RWPE2 (cell line): ENCODE data around the gene BDKRB2.

Experiments used
- ATAC-seq: fragments of 200-7000 bp; cut with Tn5 transposase; 3 replicates; pipeline ENCODE4 v1.9.1; 2021; ENCODE audit warnings: low read depth
- DNase-seq: peaks from one replicate; pipeline ENCODE4 v3.0.0-alpha.2; 2020; ENCODE audit warnings: low spot score
- H3K27ac ChIP-seq: fragments of 450-650 bp; 2 replicates; pipeline ENCODE4 v1.5.1; 2017; ENCODE audit warnings: mild to moderate bottlenecking; ENCODE audit not compliant: poor library complexity, severe bottlenecking
- H3K27me3 ChIP-seq: fragments of 250-450 bp; sonication (Bioruptor Pico); 2 replicates; pipeline ENCODE4 v1.5.1; 2021; ENCODE audit warnings: mild to moderate bottlenecking, moderate library complexity; ENCODE audit not compliant: insufficient read depth, poor library complexity, severe bottlenecking
- H3K36me3 ChIP-seq: fragments of 250-450 bp; sonication (Bioruptor Pico); 2 replicates; pipeline ENCODE4 v1.5.1; 2020; ENCODE audit warnings: low read depth, mild to moderate bottlenecking, moderate library complexity
- H3K4me1 ChIP-seq: fragments of 250-450 bp; sonication (Bioruptor Pico); 2 replicates; pipeline ENCODE4 v1.5.1; 2021; ENCODE audit warnings: mild to moderate bottlenecking, moderate library complexity; ENCODE audit not compliant: insufficient read depth, poor library complexity, severe bottlenecking
- H3K4me3 ChIP-seq: fragments of 250-450 bp; sonication (Bioruptor Pico); 2 replicates; pipeline ENCODE4 v1.5.1; 2021; ENCODE audit warnings: mild to moderate bottlenecking, moderate library complexity; ENCODE audit not compliant: severe bottlenecking
- H3K9me3 ChIP-seq: fragments of 250-450 bp; sonication (Bioruptor Pico); 2 replicates; pipeline ENCODE4 v1.5.1; 2021; ENCODE audit warnings: mild to moderate bottlenecking, moderate library complexity; ENCODE audit not compliant: severe bottlenecking
- TF ChIP-seq, protein P1 (sequence below): fragments of 450-650 bp; IDR thresholded peaks from one replicate; pipeline ENCODE4 v1.5.1; 2017; ENCODE audit warnings: mild to moderate bottlenecking, moderate library complexity; ENCODE audit not compliant: poor library complexity, severe bottlenecking

The BDKRB2 gene

DNA sequence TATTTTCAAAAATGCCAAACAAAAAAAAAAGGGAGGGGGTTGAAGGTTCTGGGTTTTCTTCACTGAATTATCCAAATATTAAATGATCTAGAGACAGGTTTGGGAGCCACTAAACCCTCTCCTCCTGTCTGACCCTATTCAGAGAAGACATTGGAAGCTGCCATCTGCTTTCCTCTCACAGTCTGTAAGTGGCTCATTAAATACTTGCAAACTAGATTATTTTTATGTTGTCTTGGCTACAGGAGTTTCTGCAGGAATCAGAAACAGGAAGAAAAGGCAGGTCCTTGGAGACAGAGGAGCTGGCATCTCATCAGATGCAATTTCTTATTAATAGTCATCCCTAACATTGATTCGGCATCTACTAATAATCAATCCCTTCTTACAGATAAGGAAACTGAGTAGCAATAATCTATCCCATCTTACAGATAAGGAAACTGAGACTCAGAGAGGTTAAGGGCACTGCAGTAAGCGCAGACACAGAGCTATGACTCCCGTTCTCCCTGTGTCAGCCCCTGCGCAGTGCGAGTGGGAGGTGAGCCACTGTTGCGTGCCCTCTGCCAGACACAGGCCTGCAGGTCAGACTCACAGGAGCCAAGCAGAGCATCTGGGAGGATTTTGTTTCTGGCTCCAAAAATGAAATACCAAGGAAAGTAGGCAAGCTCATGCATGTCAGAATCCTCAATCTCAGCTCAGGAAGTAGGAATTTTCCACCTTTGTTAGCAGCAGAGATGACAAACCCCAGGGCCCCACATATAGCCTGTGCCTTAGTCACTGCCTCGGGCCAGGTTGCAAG is 11.0 kb downstream of the BDKRB2 start:
- no peak overlapping the region for H3K4me3 ChIP-seq
- H3K4me1 ChIP-seq: peaks cover 10% of the 10 kb centered on the region
- no peaks in the 10 kb centered on the region for H3K27me3 ChIP-seq
- H3K27ac ChIP-seq: peak overlapping the region; percentile 52
- no peak for DNase-seq
- no peaks in the 10 kb centered on the region for H3K36me3 ChIP-seq
- no peaks in the 10 kb centered on the region for H3K9me3 ChIP-seq
- peak; percentile 82 for ATAC-seq
- TF ChIP-seq, protein P1, sequence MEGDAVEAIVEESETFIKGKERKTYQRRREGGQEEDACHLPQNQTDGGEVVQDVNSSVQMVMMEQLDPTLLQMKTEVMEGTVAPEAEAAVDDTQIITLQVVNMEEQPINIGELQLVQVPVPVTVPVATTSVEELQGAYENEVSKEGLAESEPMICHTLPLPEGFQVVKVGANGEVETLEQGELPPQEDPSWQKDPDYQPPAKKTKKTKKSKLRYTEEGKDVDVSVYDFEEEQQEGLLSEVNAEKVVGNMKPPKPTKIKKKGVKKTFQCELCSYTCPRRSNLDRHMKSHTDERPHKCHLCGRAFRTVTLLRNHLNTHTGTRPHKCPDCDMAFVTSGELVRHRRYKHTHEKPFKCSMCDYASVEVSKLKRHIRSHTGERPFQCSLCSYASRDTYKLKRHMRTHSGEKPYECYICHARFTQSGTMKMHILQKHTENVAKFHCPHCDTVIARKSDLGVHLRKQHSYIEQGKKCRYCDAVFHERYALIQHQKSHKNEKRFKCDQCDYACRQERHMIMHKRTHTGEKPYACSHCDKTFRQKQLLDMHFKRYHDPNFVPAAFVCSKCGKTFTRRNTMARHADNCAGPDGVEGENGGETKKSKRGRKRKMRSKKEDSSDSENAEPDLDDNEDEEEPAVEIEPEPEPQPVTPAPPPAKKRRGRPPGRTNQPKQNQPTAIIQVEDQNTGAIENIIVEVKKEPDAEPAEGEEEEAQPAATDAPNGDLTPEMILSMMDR: no peak

DNA sequence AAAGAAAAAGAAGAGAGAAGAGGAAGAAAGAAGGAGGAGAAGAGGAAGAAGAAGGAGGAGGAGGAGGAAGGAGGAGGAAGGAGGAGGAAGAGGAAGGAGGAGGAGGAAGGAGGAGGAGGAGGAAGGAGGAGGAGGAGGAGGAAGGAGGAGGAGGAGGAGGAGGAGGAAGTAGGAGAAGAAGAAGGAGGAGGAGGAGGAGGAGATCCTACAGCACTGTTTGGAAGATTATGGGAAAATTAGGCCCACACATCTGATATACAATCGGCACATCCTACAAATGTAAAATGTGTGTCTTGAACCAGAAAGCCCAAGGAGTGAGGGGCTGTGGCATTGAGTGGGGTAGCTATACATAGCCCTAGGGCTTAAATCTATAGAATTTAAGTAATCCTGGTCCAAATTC is 12.0 kb downstream of the BDKRB2 start:
- ATAC-seq (no peak), DNase-seq (no peak)
- TF ChIP-seq, protein P1: no peak
- Histone ChIP-seq H3K27ac (peak overlapping the region; percentile 52), H3K27me3 (no peaks in the 10 kb centered on the region), H3K36me3 (no peaks in the 10 kb centered on the region), H3K4me3 (no peak overlapping the region), H3K4me1 (peaks cover 10% of the 10 kb centered on the region), H3K9me3 (no peaks in the 10 kb centered on the region)

DNA sequence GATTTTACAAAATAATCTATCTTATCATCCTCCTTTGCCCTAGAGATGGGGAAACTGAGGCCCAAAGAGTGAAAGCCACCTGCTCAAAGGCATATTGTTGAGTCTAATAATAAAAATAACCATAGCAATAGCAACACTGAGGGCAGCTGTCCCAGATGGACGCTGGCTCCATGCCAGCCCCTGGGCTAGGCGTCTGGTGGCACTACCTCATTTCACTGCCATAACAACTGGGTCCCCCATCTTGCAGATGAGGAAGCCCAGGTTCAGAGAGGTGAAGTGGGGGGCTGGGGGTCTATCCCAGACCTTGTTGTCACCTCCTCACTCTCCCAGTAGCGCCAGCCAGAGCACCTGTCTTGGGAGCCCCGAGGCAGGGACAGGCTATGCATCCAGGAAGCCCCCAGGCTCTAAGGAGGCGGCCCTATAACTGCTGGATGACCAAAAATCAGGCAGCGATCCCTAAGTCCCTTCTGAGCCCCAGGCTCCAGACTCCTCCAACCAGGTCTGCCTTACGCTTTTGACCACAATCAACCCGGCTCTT is 12.8 kb downstream of the BDKRB2 start:
- no peak for ATAC-seq
- no peaks in the 10 kb centered on the region for H3K27me3 ChIP-seq
- TF ChIP-seq, protein P1: no peak
- no peak overlapping the region for H3K27ac ChIP-seq
- no peaks in the 10 kb centered on the region for H3K9me3 ChIP-seq
- H3K4me1 ChIP-seq: peaks cover 10% of the 10 kb centered on the region
- no peak for DNase-seq
- no peak overlapping the region for H3K4me3 ChIP-seq
- H3K36me3 ChIP-seq: no peaks in the 10 kb centered on the region

DNA sequence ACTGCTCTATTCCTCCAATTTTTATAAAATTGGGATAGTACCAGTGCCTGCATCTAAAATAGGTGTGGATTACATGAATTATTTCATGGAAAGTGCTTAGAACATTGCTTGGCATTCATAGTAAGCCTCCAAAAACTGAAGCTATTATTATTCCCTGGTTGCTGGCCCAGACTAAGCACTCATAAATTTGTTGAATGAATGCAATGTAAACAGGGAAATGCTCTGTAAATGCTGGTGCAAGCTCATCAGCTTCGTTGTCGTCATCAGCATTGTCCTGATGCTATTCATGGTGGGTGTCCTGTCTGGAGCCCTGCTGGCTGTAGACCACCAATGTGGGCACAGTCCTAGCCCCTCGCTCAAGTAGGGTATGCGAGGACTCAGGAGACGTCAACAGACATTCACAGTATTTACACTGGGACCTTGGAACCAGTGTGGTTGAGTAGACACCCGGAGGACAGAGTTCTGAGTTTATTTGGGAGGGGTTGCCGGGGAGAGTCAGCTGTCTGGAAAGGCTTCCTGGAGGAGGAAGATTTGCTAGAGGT is 16.5 kb downstream of the BDKRB2 start:
- TF ChIP-seq, protein P1: no peak
- Histone ChIP-seq H3K4me3 (no peak overlapping the region), H3K27ac (no peak overlapping the region), H3K36me3 (peaks cover 3% of the 10 kb centered on the region; the same call in 1 of the 2 replicates), H3K4me1 (peaks cover 25% of the 10 kb centered on the region), H3K9me3 (no peaks in the 10 kb centered on the region), H3K27me3 (no peaks in the 10 kb centered on the region)
- DNase-seq (no peak), ATAC-seq (no peak)
